PC-3 (cell line): ENCODE results near the gene PRF1. TPM values are rescaled to one million over a fixed set of nuclear protein-coding genes. Genes with fewer than 3 reads are reported as not detected.

Experiments used
- ATAC-seq: fragments of 200-7000 bp; cut with Tn5 transposase; 2 replicates; pipeline ENCODE4 v1.9.1; 2020; ENCODE audit warnings: mild to moderate bottlenecking, moderate library complexity
- BruUV-seq: library from RNA; stranded (reverse); fragments of 400-500 nt; replicated peaks from 2 replicates; lab custom pipeline; 2021; lab: Mats Ljungman, UMichigan
- CTCF ChIA-PET: fragments of 300-600 bp; sonication (Branson Sonifier 250); formaldehyde crosslinking; loops from one replicate; lab custom pipeline; 2022; ENCODE audit warnings: antibody characterized with exemption; lab: Charles Lee
- POLR2A ChIA-PET: fragments of 300-600 bp; sonication (Branson Sonifier 250); formaldehyde crosslinking; loops from one replicate; lab custom pipeline; 2022; ENCODE audit warnings: antibody characterized with exemption; ENCODE audit not compliant: unreplicated experiment; lab: Charles Lee
- DNase-seq: peaks from one replicate; pipeline ENCODE4 v3.0.0-alpha.2; 2015
- H2AFZ ChIP-seq: fragments of 300-600 bp; sonication (generic); 2 replicates; pipeline ENCODE4 v1.6.0; 2016; ENCODE audit warnings: antibody characterized with exemption, low read length
- H3F3A ChIP-seq: fragments of 300-600 bp; sonication (generic); one replicate; pipeline ENCODE4 v1.6.0; 2017; ENCODE audit warnings: antibody characterized with exemption, low read length, control low read depth, mild to moderate bottlenecking; ENCODE audit not compliant: unreplicated experiment
- H3K27ac ChIP-seq: fragments of 300-600 bp; sonication (generic); 2 replicates; pipeline ENCODE4 v1.5.1; 2016; ENCODE audit warnings: mild to moderate bottlenecking, low read length
- H3K27me3 ChIP-seq: fragments of 300-600 bp; sonication (generic); 2 replicates; pipeline ENCODE4 v1.6.1; 2016; ENCODE audit warnings: low read length, mixed read lengths
- H3K36me3 ChIP-seq: fragments of 300-600 bp; sonication (generic); 2 replicates; pipeline ENCODE4 v1.6.1; 2016; ENCODE audit warnings: low read depth, mixed run types, low read length, mixed read lengths
- H3K4me1 ChIP-seq: fragments of 300-600 bp; sonication (generic); 2 replicates; pipeline ENCODE4 v1.5.1; 2016; ENCODE audit warnings: low read length; ENCODE audit not compliant: insufficient read depth
- H3K4me2 ChIP-seq: fragments of 300-600 bp; sonication (generic); 2 replicates; pipeline ENCODE4 v1.6.0; 2016; ENCODE audit warnings: low read length
- H3K4me3 ChIP-seq: fragments of 300-600 bp; sonication (generic); 2 replicates; pipeline ENCODE4 v1.5.1; 2016; ENCODE audit warnings: mild to moderate bottlenecking, low read length, mixed read lengths
- H3K79me2 ChIP-seq: fragments of 300-600 bp; sonication (generic); 2 replicates; pipeline ENCODE4 v1.6.1; 2017; ENCODE audit warnings: low read length, mixed read lengths
- H3K9ac ChIP-seq: fragments of 300-600 bp; sonication (generic); 2 replicates; pipeline ENCODE4 v1.6.0; 2016; ENCODE audit warnings: mild to moderate bottlenecking, low read length
- H3K9me2 ChIP-seq: fragments of 300-600 bp; sonication (generic); replicated peaks from 2 replicates; pipeline ENCODE4 v1.6.1; 2016; ENCODE audit warnings: mixed run types, low read length, mixed read lengths
- H3K9me3 ChIP-seq: fragments of 300-600 bp; sonication (generic); 2 replicates; pipeline ENCODE4 v1.6.1; 2016; ENCODE audit warnings: low read length, mixed read lengths
- H4K20me1 ChIP-seq: fragments of 300-600 bp; sonication (generic); 2 replicates; pipeline ENCODE4 v1.6.1; 2016; ENCODE audit warnings: low read length, mixed read lengths
- EZH2 ChIP-seq: fragments of 300-600 bp; sonication (generic); IDR thresholded peaks from one replicate; pipeline ENCODE4 v1.6.1; 2017; ENCODE audit warnings: antibody characterized with exemption, mild to moderate bottlenecking, low read length; ENCODE audit not compliant: unreplicated experiment
- EZH2phosphoT487 ChIP-seq: fragments of 300-600 bp; sonication (generic); IDR thresholded peaks from 2 replicates; pipeline ENCODE4 v1.6.1; 2018; ENCODE audit warnings: mild to moderate bottlenecking, antibody characterized with exemption, low read length, borderline replicate concordance
- intact Hi-C: fragments of 100-400 bp; cut with micrococcal nuclease; formaldehyde crosslinking; loops from 2 replicates; pipeline ENCODE4 v1.9.0; 2023
- total RNA-seq: library from RNA; depleted of rRNA; stranded (reverse); fragments of >200 nt; gene quantifications from 2 replicates; pipeline ENCODE4 v1.2.3, GENCODE V29; 2014
- TF ChIP-seq, protein P1 (sequence below): fragments of 300-600 bp; sonication (generic); conservative IDR thresholded peaks from 2 replicates; pipeline ENCODE4 v1.5.1; 2017; ENCODE audit warnings: antibody characterized with exemption, low read depth, mild to moderate bottlenecking, low read length

PRF1 gene
- total RNA-seq, 1 experiment from 2014 or later: not detected

DNA sequence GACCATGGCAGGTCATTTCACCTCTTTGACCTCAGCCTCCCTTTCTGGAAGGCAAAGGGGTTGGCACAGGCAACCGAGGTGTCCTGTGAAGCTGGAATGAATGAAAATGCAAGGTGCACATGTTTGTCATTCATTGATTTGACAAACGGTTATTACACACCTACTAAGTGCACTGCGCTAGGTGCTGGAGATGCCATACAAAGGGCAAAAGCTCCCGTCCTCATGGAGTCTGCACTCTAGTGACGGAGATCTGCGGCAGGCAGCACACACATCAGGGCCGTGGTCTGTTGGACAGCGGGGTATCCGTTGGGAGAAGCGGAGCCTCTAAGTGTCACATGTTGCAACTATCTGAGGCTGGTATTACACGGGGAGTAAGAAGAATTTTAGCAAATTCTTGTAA, 44.2 kb downstream of the PRF1 start:
- no peaks in the 10 kb centered on the region for H4K20me1 ChIP-seq
- no peak overlapping the region for H3K4me2 ChIP-seq
- no TSS peak for BruUV-seq
- H3K27ac ChIP-seq: no peak overlapping the region
- no peaks in the 10 kb centered on the region for H3K9me3 ChIP-seq
- H3K27me3 ChIP-seq: no peaks in the 10 kb centered on the region
- H3K4me3 ChIP-seq: no peak overlapping the region
- no peaks in the 10 kb centered on the region for H3K36me3 ChIP-seq
- ATAC-seq (no peak), DNase-seq (no peak)
- no peaks in the 10 kb centered on the region for H3K79me2 ChIP-seq
- no peak overlapping the region for H2AFZ ChIP-seq
- H3K9me2 ChIP-seq: no peaks in the 10 kb centered on the region
- intact Hi-C loops: loop anchor here (2.0 kb wide), 1 partner anchor 323 kb away; no protein-coding TSS in a partner anchor
- CTCF ChIA-PET: no interaction called here
- POLR2A ChIA-PET: no interaction called here
- no peaks in the 10 kb centered on the region for H3K4me1 ChIP-seq
- H3K9ac ChIP-seq: no peak overlapping the region
- H3F3A ChIP-seq: no peaks in the 10 kb centered on the region
- TF ChIP-seq, protein P1, sequence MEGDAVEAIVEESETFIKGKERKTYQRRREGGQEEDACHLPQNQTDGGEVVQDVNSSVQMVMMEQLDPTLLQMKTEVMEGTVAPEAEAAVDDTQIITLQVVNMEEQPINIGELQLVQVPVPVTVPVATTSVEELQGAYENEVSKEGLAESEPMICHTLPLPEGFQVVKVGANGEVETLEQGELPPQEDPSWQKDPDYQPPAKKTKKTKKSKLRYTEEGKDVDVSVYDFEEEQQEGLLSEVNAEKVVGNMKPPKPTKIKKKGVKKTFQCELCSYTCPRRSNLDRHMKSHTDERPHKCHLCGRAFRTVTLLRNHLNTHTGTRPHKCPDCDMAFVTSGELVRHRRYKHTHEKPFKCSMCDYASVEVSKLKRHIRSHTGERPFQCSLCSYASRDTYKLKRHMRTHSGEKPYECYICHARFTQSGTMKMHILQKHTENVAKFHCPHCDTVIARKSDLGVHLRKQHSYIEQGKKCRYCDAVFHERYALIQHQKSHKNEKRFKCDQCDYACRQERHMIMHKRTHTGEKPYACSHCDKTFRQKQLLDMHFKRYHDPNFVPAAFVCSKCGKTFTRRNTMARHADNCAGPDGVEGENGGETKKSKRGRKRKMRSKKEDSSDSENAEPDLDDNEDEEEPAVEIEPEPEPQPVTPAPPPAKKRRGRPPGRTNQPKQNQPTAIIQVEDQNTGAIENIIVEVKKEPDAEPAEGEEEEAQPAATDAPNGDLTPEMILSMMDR: no peak
- TF ChIP-seq EZH2phosphoT487: no peak
- TF ChIP-seq EZH2: no peak

GRCh38 chr10:70557876-70558275, 44.7 kb downstream of the PRF1 start:
- Histone ChIP-seq H3K79me2 (no peaks in the 10 kb centered on the region), H3K27ac (no peak overlapping the region), H3K27me3 (no peaks in the 10 kb centered on the region), H3K4me3 (no peak overlapping the region), H3F3A (no peaks in the 10 kb centered on the region), H3K9me2 (no peaks in the 10 kb centered on the region), H3K36me3 (no peaks in the 10 kb centered on the region), H4K20me1 (no peaks in the 10 kb centered on the region), H3K9me3 (no peaks in the 10 kb centered on the region), H3K4me2 (no peak overlapping the region), H3K4me1 (no peaks in the 10 kb centered on the region), H3K9ac (no peak overlapping the region), H2AFZ (no peak overlapping the region)
- intact Hi-C loops: loop anchor here (2.0 kb wide), 1 partner anchor 323 kb away; no protein-coding TSS in a partner anchor
- no TSS peak for BruUV-seq
- TF ChIP-seq EZH2phosphoT487 (no peak), EZH2 (no peak)
- TF ChIP-seq, protein P1: no peak
- ATAC-seq (no peak), DNase-seq (no peak)
- ChIA-PET POLR2A (no interaction called here), CTCF (no interaction called here)

DNA sequence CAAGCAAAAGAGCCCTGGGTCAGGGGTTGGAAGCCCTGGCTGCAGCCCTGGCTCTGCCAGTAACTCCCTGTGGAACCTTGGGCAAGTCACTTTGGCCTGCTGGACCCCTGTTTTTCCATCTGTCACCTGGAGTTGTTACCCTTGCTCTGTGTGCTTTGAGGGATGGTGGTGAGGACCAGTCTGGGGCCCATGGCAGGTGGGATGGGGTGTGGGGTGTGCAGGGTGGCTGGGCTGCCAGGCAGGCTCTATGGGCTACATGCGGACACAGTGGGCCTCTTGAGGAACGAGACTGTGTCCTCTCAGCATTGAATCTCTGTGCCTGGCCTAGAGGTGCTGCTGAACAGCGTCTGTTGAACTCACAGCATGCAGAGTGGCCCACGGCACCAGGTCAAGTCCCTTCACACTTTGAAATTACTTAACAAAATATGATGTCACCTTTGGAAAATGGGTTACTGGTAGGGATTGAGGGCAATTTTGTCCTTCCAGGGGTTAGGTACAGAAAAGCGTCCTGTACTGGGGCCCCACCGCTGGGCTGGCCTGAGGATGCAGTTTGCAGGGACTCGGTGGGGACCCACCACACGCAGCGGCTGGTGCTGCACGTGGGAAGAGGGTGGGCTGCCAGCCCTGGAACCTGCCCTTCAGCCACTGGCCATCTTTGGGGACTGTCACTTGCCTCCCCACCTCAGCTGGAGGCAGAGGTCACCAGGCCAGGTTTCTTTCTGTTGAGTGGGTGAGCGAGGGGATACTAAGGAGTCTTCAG, 45.3 kb downstream of the PRF1 start:
- no peak overlapping the region for H3K4me2 ChIP-seq
- H3K9ac ChIP-seq: no peak overlapping the region
- intact Hi-C loops: no loop called here
- ATAC-seq: no peak
- DNase-seq: no peak
- no peaks in the 10 kb centered on the region for H3K36me3 ChIP-seq
- BruUV-seq: no TSS peak
- no peaks in the 10 kb centered on the region for H3K4me1 ChIP-seq
- no peak overlapping the region for H3K27ac ChIP-seq
- H3K9me3 ChIP-seq: no peaks in the 10 kb centered on the region
- H3K4me3 ChIP-seq: no peak overlapping the region
- H3K27me3 ChIP-seq: no peaks in the 10 kb centered on the region
- ChIA-PET POLR2A (no interaction called here), CTCF (no interaction called here)
- no peaks in the 10 kb centered on the region for H3K9me2 ChIP-seq
- no peaks in the 10 kb centered on the region for H4K20me1 ChIP-seq
- H2AFZ ChIP-seq: no peak overlapping the region
- no peaks in the 10 kb centered on the region for H3F3A ChIP-seq
- no peaks in the 10 kb centered on the region for H3K79me2 ChIP-seq
- TF ChIP-seq, protein P1: no peak
- TF ChIP-seq EZH2 (no peak), EZH2phosphoT487 (no peak)
